Parathyroid adenoma (tissue), 2 donors: ENCODE measurements around the gene ZMIZ1.

ENCODE experiments used
- H2AFZ ChIP-seq: fragments of 300-600 bp; sonication (generic); one replicate; pipeline ENCODE4 v1.7.0; 2017; ENCODE audit warnings: antibody characterized with exemption, mild to moderate bottlenecking
- H3K27ac ChIP-seq: fragments of 300-600 bp; sonication (generic); one replicate; pipeline ENCODE4 v1.7.0; 2017
- H3K27me3 ChIP-seq: fragments of 300-600 bp; sonication (generic); one replicate; pipeline ENCODE4 v1.7.0; 2017; ENCODE audit warnings: low read length; ENCODE audit not compliant: control insufficient read depth, insufficient read depth
- H3K36me3 ChIP-seq: fragments of 300-600 bp; sonication (generic); one replicate; pipeline ENCODE4 v1.7.0; 2017; ENCODE audit warnings: low read length; ENCODE audit not compliant: control insufficient read depth, insufficient read depth
- H3K4me1 ChIP-seq: fragments of 300-600 bp; sonication (generic); one replicate; pipeline ENCODE4 v1.7.0; 2017; ENCODE audit warnings: control low read depth
- H3K4me2 ChIP-seq: fragments of 300-600 bp; sonication (generic); one replicate; pipeline ENCODE4 v1.7.0; 2017; ENCODE audit warnings: low read length
- H3K4me3 ChIP-seq: fragments of 300-600 bp; sonication (generic); one replicate; pipeline ENCODE4 v1.7.0; 2017; ENCODE audit warnings: low read depth, low read length
- H3K79me2 ChIP-seq: fragments of 300-600 bp; sonication (generic); one replicate; pipeline ENCODE4 v1.7.0; 2017; ENCODE audit warnings: control low read depth
- H3K9ac ChIP-seq: fragments of 300-600 bp; sonication (generic); one replicate; pipeline ENCODE4 v1.7.0; 2017; ENCODE audit warnings: mild to moderate bottlenecking
- H3K9me3 ChIP-seq: fragments of 300-600 bp; sonication (generic); one replicate; pipeline ENCODE4 v1.7.0; 2017; ENCODE audit warnings: low read length; ENCODE audit not compliant: control insufficient read depth
- CTCF ChIP-seq: fragments of 300-600 bp; sonication (generic); IDR thresholded peaks from one replicate; pipeline ENCODE4 v1.7.0; 2017; ENCODE audit warnings: antibody characterized with exemption, mild to moderate bottlenecking
- donor health status: primary hyperparathyroidism.

The ZMIZ1 gene

GRCh38 chr10:79092292-79092896 is 23.6 kb downstream of the ZMIZ1 start:
- no peak overlapping the region for H3K9ac ChIP-seq

DNA sequence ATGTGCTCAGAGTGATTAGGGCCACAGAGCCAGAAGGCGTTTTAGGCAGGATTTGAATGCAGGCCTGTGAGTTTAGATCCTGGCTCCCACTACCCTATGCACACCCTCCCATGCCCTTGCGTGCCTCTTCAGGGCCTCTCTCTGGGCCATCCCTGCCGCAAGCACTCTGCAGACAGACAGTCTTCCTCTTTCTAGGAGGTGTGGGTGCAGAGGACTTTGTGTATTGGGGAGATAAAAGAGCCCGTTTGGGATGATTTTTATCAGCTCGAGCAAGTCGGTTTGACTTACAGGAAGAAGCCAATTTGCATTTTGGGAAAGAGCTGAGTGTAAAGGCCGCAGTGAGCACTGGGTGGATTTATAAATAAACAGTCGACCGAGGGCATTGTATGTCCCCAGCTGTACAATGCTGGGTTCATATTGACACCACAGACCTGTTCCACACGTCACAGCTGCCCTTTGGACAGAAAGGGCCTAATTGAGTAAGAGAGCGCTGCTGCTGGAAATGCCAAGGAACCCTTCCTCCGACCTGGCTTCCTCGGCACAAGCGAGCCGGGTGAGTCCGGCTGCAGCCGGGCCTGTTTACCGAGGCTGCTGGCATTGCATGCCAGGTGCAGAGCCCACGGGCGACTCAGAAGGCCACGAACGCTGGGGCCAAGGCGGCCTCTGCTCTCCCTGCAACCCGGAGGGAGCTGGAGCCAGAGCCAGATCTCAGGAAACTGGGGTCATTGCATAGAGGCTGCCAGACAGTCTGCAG is 25.1 kb downstream of the ZMIZ1 start:
- peaks cover 65% of the 10 kb centered on the region for H3K79me2 ChIP-seq
- H3K36me3 ChIP-seq = no peaks in the 10 kb centered on the region
- no peaks in the 10 kb centered on the region for H3K27me3 ChIP-seq
- H3K4me3 ChIP-seq = no peak overlapping the region
- peaks cover 11% of the 10 kb centered on the region for H3K4me1 ChIP-seq
- no peaks in the 10 kb centered on the region for H3K9me3 ChIP-seq
- peak overlapping the region; percentile 37 for H3K27ac ChIP-seq
- no peak for TF ChIP-seq CTCF
- H2AFZ ChIP-seq = no peak overlapping the region
- H3K9ac ChIP-seq = peak overlapping the region; percentile 29
- H3K4me2 ChIP-seq = no peak overlapping the region

More at GRCh38 chr10:79092292-79092896, 23.6 kb downstream of the ZMIZ1 start:
- H3K4me3 ChIP-seq = no peak overlapping the region
- H3K9me3 ChIP-seq = no peaks in the 10 kb centered on the region
- H3K27ac ChIP-seq = no peak overlapping the region
- H2AFZ ChIP-seq = no peak overlapping the region
- peaks cover 55% of the 10 kb centered on the region for H3K79me2 ChIP-seq
- TF ChIP-seq CTCF = no peak
- no peaks in the 10 kb centered on the region for H3K36me3 ChIP-seq
- no peak overlapping the region for H3K4me2 ChIP-seq
- no peaks in the 10 kb centered on the region for H3K27me3 ChIP-seq
- H3K4me1 ChIP-seq = peaks cover 11% of the 10 kb centered on the region

GRCh38 chr10:79094412-79095175 is 25.8 kb downstream of the ZMIZ1 start:
- Histone ChIP-seq H3K79me2 (peaks cover 72% of the 10 kb centered on the region), H3K4me1 (peaks cover 11% of the 10 kb centered on the region), H3K9me3 (no peaks in the 10 kb centered on the region), H3K4me3 (no peak overlapping the region), H3K27ac (no peak overlapping the region), H3K36me3 (no peaks in the 10 kb centered on the region), H3K27me3 (no peaks in the 10 kb centered on the region), H3K9ac (peak overlapping the region; percentile 29), H2AFZ (no peak overlapping the region), H3K4me2 (no peak overlapping the region)
- TF ChIP-seq CTCF = no peak

DNA sequence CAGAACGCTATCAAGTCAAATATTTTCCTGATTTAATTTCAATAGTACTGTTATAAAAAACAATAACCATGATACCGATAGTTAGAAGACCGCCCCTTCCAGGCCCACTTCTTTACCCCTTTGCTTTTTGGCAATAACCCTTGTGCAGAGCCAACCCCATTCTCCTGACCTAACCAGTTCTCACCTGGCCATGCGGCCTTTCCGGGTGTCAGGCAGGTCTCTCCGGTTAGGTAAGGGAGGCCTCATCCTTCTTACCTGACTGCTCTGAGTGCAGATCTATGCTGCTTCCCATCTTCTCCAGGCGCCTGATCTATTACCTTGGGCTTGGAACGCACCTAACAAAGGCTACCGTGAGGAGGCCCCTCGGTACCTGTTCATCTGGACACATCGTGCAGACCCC is 26.6 kb downstream of the ZMIZ1 start:
- no peak overlapping the region for H2AFZ ChIP-seq
- no peak overlapping the region for H3K4me2 ChIP-seq
- no peaks in the 10 kb centered on the region for H3K27me3 ChIP-seq
- H3K79me2 ChIP-seq = peaks cover 72% of the 10 kb centered on the region
- no peak overlapping the region for H3K27ac ChIP-seq
- H3K4me3 ChIP-seq = no peak overlapping the region
- no peak overlapping the region for H3K9ac ChIP-seq
- no peaks in the 10 kb centered on the region for H3K36me3 ChIP-seq
- H3K4me1 ChIP-seq = peaks cover 9% of the 10 kb centered on the region
- no peaks in the 10 kb centered on the region for H3K9me3 ChIP-seq
- TF ChIP-seq CTCF = no peak
